ENCODE results near the gene PRKAG2.

DNA sequence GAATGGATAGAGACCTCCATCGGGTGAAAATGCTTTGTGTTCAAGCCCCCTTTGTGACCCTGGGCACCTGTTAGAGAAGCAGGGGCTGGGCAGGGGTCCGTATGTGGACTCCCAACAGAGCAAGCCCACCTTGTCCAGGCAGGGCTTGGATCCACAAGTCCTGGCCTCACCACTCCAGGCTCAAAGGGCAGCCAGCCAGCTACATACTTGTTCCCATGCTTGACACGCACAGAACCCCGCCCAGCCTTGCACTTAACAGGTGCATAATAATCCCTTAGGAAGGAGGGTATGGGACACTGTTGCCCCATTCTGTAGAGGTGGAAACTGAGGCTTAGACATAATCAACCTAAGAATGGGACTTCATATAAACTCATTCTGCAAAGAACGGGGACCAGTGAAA lies 160.6 kb downstream of the PRKAG2 start:
- TF ChIP-seq ZNF274 (IDR thresholded peaks at IDR 0.05; ENCODE audit: borderline replicate concordance, extremely low read depth, low read length) (no peak), POLR2A (IDR thresholded peaks at IDR 0.05; ENCODE audit: control extremely low read depth in 1 of 2, low read depth in 2 of 2, low read length in 2 of 2) (no peak)
- TF ChIP-seq, protein P1, sequence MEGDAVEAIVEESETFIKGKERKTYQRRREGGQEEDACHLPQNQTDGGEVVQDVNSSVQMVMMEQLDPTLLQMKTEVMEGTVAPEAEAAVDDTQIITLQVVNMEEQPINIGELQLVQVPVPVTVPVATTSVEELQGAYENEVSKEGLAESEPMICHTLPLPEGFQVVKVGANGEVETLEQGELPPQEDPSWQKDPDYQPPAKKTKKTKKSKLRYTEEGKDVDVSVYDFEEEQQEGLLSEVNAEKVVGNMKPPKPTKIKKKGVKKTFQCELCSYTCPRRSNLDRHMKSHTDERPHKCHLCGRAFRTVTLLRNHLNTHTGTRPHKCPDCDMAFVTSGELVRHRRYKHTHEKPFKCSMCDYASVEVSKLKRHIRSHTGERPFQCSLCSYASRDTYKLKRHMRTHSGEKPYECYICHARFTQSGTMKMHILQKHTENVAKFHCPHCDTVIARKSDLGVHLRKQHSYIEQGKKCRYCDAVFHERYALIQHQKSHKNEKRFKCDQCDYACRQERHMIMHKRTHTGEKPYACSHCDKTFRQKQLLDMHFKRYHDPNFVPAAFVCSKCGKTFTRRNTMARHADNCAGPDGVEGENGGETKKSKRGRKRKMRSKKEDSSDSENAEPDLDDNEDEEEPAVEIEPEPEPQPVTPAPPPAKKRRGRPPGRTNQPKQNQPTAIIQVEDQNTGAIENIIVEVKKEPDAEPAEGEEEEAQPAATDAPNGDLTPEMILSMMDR (IDR thresholded peaks at IDR 0.05; ENCODE audit: control extremely low read depth in 1 of 3, insufficient read depth in 1 of 3, low read depth in 1 of 3, low read length in 3 of 3), result no peak

Measured in H1 (cell line).